GM19240 (cell line): ENCODE results near the gene METTL16.
"Not testable (repeated sequence)": the region's sequence is repeated elsewhere in the genome, so short reads cannot be mapped to it uniquely, and the experiment has no call there.

Experiments used
- DNase-seq: peaks from one replicate; pipeline ENCODE4 v3.0.0; 2011; ENCODE audit warnings: low spot score; ENCODE audit not compliant: insufficient read length

METTL16 gene

GRCh38 chr17:2511462-2512369, at the start of gene METTL16:
Gene METTL16 (minus strand): TSS chr17:2511888. CDS start chr17:2502331, 9,557 bp downstream.
- peak; percentile 99 for DNase-seq

- DNase-seq, result no peak
Measured at GRCh38 chr17:2560658-2561057, 49.0 kb upstream of the METTL16 start.

GRCh38 chr17:2551928-2552327, 40.2 kb upstream of the METTL16 start:
- no peak for DNase-seq

GRCh38 chr17:2551493-2551892, 39.8 kb upstream of the METTL16 start:
- DNase-seq, result no peak

- no peak for DNase-seq
Measured at GRCh38 chr17:2549392-2550211, 37.9 kb upstream of the METTL16 start.

- not testable (repeated sequence) for DNase-seq
Measured at GRCh38 chr17:2548026-2548425, 36.3 kb upstream of the METTL16 start.

- DNase-seq, result no peak
Measured at GRCh38 chr17:2547176-2547575, 35.5 kb upstream of the METTL16 start.

- no peak for DNase-seq
Measured at GRCh38 chr17:2545393-2545792, 33.7 kb upstream of the METTL16 start.

GRCh38 chr17:2542456-2542855, 30.8 kb upstream of the METTL16 start:
- no peak for DNase-seq

- no peak for DNase-seq
Measured at GRCh38 chr17:2542056-2542455, 30.4 kb upstream of the METTL16 start.

- not testable (repeated sequence) for DNase-seq
Measured at GRCh38 chr17:2537579-2537978, 25.9 kb upstream of the METTL16 start.

GRCh38 chr17:2532146-2532720, 20.5 kb upstream of the METTL16 start:
- DNase-seq, result no peak

- DNase-seq, result not testable (repeated sequence)
Measured at GRCh38 chr17:2531243-2531954, 19.7 kb upstream of the METTL16 start.

GRCh38 chr17:2521775-2522410, 10.2 kb upstream of the METTL16 start:
- not testable (repeated sequence) for DNase-seq

GRCh38 chr17:2521257-2521656, 9.6 kb upstream of the METTL16 start:
- DNase-seq, result no peak

- DNase-seq, result no peak
Measured at GRCh38 chr17:2517539-2517938, 5.9 kb upstream of the METTL16 start.

GRCh38 chr17:2511138-2511461, 588 bp downstream of the METTL16 start:
- DNase-seq, result no peak

GRCh38 chr17:2510559-2510958, 1.1 kb downstream of the METTL16 start:
- no peak for DNase-seq

GRCh38 chr17:2508035-2508434, 3.7 kb downstream of the METTL16 start:
- DNase-seq, result no peak

GRCh38 chr17:2507015-2507414, 4.7 kb downstream of the METTL16 start:
- not testable (repeated sequence) for DNase-seq

- DNase-seq, result no peak
Measured at GRCh38 chr17:2503627-2504026, 8.1 kb downstream of the METTL16 start.
